Stimulated activated CD8-positive, alpha-beta memory T cell treated with anti-CD3 and anti-CD28 coated beads, Interleukin-15, amount 100 ng/mL, for 24 hours (primary cell): ENCODE data around the gene TRMT2A.
"Not testable (repeated sequence)": the region's sequence is repeated elsewhere in the genome, so short reads cannot be mapped to it uniquely, and the experiment has no call there.

Source experiments
- DNase-seq: peaks from one replicate; pipeline ENCODE4 v3.0.0-alpha.2; 2020; ENCODE audit warnings: low read depth

The TRMT2A gene

DNA sequence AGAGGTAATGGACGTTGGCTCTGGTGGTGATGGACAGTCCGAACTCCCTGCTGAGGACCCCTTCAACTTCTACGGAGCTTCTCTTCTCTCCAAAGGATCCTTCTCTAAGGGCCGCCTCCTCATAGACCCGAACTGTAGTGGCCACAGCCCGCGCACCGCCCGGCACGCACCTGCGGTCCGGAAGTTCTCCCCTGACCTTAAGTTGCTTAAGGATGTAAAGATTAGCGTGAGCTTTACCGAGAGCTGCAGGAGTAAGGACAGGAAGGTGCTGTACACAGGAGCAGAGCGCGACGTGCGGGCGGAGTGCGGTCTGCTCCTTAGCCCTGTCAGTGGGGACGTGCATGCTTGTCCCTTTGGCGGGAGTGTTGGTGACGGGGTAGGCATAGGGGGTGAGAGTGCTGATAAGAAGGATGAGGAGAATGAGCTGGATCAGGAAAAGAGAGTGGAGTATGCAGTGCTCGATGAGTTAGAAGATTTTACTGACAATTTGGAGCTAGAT is 30.9 kb downstream of the TRMT2A start:
- no peak for DNase-seq

DNA sequence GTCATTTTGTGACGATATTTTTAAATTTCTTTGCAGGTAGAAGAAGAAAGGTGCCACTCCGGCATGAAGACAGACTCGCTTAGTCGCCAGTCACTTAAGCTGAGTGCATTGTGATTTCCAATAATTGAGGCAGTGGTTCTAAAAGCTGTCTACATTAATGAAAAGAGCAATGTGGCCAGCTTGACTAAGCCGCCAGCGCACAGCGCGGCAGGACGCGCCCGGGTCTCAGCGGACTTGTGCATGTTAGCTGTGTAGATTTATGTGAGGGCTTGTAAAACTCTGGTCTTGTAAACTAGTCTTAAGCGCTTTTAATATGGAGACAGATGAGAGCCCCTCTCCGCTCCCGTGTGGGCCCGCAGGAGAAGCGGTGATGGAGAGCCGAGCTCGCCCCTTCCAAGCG is 31.4 kb downstream of the TRMT2A start:
- DNase-seq, result no peak

DNA sequence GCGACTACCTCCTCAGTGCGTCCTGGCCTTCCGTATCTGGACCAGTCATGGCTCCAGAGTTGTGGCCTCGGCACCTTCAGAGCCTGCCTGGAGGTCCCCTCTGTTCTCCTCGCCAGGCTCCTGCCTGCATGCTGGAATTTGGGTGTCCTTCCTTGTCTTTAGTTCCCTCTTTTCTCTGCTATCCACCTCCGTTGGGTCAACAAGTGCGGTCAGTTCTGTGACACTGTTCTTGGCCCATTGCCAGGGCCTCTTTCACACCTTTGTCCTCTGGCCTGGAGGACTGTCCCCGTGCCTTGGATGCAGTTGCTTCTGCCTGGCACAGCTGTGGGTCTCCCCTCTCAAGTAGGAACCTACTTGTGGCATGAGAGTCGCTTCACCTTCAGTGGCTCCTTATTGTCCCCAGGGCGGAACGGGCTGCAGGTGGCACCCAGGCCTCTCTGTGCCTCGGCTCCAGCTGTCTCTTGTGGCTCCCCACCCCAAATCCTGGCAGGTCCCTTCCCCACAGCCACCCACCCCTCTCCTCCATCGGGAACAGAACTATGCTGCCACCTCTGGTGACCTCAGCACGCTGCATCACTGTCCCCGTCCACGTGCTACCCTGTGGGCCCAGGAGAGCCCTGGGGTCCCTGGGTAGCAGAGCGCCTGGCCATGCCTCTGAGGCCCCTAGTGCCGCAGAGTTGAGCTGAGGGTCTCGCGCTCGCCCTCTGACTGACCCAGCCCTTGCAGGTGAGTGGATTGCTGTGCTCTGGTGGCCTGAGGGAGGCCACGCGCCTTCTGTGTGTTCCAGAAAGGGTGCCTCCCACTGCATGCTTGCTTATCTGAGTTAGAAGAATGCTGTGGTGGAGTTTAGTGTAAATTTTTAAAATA is 32.2 kb downstream of the TRMT2A start:
- DNase-seq, result no peak

DNA sequence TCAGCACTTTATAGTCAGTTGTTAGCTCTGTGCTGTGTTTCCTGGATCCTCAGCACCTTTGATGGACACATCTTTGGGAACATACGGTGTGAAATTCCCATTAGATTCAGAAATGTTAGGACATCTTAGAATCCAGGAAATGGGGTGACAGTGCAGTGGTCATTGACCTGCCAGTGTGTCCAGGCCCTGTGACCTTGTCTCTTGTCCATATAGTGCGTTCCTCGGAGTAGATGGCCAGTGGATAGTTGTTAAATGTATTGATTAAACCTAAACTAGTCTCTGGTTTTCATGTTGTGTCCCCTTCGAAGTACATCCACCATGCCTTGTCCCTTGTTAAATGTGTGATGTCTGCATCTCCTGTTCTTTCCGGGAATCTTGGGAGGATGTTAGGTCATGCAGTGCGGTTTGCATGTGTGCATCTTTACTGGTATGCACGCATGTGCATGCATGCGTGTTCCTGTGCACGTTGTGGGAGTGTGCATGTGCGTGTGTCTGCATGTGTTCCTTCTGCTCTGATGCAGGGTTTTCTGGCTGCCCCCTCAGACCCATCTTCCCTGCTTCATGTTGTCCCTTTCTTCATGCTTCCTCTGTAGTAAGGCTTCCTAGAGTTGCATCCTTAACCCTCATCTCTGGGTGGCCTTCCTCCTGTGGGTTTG is 33.0 kb downstream of the TRMT2A start:
- DNase-seq, result no peak

DNA sequence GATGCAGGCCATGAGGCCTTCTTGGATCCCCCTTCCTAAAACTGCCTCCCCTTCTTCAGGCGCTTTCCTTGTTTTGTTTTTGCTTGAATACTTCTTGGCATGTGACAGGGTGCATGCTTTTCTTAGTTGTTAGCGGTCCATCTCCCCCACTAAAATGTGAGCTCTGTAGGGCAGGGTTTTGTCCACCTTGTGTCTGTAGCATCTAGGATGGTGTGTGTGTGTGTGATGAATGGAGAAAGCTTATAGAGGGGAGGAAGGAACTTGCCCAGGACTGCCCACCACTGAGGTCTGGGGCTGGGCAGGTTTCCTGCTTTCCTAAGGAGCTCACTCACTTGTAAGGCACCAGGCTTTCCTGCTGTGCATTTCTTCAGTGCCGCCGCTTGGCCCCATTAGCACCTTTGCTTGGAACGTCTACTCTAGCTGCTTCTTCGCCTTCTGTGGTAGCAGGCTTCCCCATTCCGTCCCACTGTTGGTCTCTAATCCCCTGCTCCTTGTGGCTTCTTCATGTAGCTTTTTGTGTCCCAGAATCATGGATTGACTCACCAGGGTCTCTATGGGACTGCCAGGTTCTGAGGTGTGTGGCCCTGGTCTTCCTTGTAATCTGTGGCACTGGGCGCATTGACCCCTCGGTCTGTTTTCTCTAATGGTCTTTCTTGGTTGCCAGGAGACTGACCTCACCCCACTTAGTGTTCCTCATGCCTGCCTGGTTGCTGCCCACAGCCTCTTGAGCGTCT is 33.7 kb downstream of the TRMT2A start:
- DNase-seq, result no peak

DNA sequence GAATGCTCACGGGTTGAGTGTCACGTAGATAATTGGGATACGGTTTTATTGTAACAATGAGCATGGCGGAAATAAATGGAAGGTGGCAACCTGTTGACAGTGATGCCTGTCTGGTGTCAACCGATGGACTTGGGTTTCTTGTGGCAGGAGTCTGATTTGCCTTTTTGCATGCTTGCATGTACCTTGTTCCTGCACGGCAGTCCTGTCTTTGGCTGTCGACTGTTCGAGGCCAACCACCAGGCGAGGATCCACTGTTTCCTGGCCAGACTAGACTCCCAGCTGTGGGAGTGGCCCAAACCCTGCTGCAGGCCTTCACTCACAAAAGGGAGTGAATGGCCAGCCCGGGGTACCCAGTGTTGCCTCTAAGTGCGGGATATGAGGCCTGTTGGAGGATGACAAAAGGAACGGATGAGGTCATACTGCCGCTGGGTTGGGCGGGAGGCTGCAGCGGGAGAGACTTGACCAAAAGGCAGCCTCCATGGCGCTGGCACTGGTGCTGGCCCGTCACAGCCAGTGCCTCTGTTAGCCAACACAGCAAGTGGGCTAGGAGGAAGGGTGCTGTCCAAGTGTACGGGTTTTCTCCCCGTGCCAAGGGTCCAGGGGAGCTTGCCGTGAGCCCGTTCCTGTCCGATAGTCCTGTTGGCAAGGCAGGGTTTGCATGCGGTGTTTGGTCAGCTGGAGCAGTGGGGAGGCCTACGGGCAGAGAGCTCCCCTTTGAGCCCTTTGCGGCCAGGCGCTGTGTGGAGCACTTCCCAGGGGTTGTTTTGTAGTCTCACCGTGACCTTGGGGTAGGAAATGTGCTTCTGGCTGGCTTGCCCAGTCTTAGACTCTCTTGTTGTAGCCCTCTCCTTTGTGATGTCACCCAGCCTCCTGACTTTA is 36.0 kb downstream of the TRMT2A start:
- DNase-seq, result no peak

DNA sequence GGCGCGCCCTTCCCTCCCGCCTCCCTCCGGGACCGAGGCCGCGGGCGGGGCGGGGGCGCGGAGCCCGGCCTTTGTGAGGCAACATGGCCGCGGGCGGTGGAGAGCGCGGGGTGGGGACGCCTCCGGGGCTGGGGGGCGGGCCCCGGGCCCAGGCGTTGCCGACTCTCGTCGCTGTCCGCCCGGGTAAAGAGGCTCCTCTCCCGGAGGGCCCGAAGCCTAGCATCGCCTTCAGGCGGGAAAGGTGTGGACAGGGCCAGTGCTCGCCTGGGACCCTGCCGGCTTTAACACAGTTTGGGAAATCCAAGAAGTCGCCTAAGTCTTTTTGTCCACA is 36.6 kb downstream of the TRMT2A start:
- peak; percentile 51 for DNase-seq

DNA sequence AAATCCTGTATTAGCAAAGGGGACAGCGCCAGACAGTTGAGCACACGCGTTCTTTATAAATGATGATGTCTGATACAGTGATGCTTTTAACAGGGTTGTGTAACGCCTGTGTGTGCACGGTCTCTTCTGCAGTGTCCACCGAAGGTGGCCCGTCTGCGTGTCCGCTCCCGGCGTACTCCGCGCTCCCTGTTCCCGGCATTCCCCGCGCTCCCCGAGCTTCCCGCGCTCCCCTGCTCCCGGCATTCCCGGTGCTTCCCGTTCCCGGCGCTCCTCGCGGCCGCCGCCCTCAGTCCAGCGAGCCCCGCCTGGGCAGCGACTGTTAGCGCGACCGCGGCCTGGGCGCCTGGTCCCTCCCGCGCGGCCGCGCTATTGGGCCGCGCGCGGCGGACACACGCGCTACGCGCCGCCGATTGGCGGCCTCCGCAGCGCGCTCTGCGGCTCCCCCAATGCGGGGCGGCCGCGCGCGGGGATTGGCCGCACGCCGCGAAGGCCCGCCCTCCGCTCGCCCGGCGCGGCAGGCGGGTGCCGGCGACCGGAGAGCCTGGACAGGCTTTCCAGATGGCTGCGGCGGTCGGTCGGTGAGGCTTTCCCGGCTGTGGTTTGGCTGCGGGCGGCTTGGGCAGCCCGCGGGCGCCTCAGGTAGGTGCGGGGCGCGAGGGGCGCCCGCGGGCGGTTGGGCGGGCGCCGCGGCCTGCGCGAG is 37.1 kb downstream of the TRMT2A start, which contains the start of gene DGCR8:
TSS of gene DGCR8 (plus strand) at position 497 of the 700 bp plus-strand sequence. CDS start 5,723 bp downstream, outside the sequence.
- DNase-seq, result peak; percentile 57

DNA sequence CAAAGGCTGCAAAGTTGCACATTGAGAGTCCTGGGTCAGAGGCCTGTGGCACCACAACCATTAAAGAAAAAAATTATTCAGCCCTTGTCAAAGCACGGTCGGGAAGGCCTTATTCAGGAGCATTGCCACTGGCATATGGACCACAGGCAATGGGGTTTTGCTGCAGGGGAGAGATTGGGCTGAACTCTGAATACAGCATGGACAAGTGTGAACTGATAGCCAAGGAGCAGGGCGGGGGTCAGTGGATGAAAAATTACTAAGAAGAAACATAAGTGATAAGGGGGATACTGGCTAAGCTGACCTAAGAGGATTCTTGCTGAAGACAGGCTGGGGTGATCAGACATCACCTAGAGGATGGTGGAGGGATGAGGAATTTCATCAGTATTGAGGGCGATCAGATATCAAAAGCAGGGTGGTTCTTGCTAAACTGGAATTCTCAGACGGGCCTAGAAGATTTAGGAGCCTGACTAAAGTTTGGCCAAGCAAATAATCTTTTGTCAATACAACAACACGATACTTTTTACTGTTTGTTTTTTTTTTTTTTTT is 40.3 kb downstream of the TRMT2A start:
- DNase-seq, result no peak

DNA sequence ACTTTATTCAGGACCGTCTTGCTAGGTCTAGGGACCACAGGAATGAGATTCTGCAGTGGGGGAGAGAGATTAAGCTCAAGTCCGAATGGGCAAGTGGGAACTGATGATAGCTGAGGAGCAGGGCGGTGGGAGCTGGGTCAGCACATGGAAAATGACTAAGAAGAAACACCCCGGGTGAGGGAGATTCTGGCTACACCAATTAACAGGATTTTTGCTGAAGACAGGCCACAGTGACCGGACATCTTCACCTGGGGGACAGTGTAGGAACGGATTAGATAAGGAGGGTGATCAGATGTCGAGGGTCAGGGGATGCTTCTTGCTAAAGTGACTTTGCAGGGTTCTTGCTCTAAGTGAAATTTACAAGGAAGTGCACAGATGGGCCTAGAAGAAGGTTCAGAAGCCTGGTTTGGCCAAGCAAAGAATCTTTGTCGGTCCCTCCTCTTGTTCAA is 45.5 kb downstream of the TRMT2A start:
- DNase-seq, result no peak

DNA sequence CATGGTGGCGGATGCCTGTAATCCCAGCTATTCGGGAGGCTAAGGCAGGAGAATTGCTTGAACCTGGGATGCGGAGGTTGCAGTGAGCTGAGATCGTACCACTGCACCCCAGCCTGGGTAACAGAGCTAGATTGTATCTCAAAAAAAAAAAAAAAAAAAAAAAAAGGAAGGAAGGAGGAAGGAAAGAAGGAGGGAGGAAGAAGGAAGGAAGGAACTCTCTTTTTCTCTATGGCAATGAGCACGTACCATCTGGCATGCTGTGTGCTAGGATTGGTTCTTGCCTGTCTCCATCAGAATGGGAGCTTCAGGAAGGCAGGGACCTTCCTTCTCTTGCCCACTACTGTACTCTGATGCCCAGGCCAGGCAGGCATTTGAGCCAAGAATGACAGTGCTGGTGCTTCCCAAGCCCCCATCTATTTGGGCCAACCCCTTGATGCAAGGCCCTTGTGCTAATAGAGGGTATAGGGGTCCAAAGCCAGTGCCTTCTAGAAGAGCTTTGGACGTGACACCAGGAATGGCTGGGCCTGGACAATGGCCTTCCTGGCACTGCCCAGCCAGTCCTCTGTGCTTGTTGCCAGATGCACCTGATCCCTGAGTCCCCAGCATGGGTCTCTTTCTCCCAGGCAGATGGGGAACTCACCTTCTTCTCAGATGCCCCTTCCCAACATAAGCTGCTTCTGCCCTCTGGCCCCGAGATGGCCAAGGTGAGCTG is 47.5 kb downstream of the TRMT2A start:
- DNase-seq, result no peak

DNA sequence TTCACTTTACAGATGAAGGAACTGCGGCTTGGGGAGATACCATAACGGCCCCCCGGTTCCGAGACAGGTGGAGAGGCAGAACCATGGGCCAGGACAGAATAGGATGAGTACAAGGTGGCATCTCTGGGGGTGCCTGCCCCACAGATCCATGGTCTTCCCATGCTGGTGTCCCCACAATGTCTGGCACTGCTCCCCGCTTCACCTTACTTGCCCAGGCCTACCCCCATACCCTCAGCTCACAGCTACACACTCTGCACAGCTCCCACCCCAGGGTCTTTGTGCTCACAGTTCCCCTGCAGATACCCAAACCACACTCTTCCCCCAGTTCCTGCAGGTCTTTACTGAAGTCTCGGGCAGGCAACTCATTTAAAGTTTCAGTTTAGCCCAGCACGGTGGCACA is 48.4 kb downstream of the TRMT2A start:
- DNase-seq, result no peak

DNA sequence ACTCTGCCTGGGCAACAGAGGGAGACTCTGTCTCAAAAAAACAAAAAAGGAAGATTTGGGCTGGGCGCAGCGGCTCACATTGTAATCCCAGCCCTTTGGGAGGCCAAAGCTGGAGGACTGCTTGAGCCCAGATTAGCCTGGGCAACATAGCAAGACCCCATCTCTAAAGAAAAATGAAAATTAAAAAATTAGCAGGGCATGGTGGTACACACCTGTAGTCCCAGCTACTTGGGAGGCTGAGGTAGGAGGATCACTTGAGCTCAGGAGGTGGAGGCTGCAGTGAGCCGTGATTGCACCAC is 49.7 kb downstream of the TRMT2A start:
- DNase-seq, result not testable (repeated sequence)

DNA sequence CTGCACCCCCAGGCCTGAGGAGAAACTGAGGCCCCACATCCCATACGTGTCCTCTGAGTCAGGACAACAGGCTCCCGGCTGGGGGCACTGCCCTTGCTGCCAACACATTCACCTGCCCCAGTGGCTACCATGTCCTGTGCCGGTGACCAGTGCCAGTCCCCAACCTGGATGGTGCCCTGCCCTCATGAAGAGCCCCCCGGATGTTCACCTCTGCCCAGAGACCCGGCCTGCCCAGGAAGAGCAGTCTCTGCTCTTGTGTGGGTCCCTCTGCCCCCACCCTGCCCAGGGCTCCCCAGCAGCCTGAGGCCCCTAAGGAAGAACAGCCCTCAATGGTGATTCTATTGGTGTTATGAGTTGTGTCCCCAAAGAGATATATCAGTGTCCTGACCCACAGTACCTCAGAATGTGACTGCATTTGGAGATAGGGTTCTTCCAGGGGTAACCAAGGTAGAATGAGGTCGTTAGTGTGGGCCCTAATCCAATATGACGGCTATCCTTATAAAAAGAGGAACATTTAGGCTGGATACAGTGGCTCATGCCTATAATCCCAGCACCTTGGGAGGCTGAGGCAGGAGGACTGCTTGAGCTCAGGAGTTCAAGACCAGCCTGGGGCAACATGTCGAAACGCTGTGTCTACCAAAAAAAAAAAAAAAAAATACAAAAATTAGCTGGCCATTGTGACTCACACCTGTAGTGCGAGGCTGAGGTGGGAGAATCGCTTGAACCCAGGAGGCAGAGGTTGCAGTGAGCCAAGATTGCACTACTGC is 50.2 kb downstream of the TRMT2A start:
- DNase-seq, result no peak

DNA sequence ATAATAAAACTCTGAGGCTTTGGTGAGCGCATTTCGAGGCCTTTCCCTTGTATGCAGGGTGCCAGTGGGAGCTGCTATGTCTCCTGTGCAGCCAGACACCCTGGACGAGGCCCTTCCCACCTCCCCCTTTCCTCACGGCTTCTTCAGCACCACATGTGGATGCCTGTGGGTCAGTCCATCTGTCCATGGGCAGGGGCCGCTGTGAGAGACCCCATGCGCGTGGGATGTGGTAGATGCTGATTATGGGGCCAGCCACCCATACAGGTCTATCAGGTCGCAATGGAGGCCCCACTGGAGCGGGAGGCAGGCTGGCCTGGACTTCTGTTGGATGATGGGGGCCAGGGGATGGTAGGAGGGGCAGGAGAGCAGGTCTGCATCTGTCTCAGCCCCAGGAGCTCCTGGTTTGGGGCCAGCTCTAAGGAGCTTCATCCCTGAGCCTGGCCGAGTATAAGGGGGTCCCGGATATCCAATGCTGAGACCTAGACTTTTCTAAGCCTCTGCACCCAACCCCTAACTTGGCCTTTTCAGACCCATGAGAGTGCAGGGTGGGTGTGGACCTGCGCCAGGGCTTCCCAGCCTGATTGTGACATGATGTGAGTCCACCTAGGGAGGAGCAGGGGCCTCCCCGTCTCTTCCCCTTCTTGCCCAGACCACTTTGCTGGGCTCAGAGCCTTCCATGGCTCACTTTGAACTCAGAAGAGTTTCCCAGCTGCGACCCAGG is 51.0 kb downstream of the TRMT2A start:
- DNase-seq, result no peak

DNA sequence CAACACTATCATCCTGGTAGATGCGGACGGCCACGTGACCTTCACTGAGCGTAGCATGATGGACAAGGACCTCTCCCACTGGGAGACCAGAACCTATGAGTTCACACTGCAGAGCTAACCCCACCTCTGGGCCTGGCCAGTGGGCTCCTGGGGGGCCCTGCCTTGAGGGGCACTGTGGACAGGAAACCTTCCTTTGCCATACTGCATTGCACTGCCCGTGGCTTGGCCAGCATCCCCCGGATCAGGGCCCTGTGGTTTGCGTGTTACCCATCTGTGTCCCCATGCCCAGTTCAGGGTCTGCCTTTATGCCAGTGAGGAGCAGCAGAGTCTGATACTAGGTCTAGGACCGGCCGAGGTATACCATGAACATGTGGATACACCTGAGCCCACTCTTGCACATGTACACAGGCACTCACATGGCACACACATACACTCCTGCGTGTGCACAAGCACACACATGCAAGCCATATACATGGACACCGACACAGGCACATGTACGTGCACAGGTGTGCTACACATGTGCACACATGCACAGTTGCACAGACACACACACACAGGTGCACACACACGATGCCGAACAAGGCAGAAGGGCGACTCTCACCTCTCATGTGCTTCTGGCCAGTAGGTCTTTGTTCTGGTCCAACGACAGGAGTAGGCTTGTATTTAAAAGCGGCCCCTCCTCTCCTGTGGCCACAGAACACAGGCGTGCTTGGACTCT is 52.3 kb downstream of the TRMT2A start:
- no peak for DNase-seq

DNA sequence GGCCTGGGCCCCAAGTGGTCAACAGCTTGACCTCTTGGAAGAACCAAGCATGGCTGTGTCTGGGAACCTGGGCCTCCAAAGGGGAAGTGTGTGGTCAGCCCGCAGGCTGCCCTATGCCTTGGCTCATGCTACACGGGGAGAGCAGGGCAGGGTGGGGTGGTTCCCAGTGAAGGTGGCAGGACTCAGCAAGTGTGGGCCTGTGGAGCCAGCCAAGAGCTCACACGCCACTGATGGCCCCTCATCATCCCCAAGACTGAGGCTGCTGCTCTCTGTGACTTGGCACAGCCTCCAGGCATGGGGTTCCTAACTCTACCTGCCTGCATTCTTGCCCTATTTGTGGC is 52.9 kb downstream of the TRMT2A start:
- no peak for DNase-seq
